Measurements from ENCODE around the gene NFIX. TPM values are rescaled to one million over a fixed set of nuclear protein-coding genes. Genes with fewer than 3 reads are reported as not detected.

Gene NFIX
- total and polyA plus RNA-seq, 2 donors from 2014 or later = 4.3 to 65.0 TPM

GRCh38 chr19:13069415-13070359 lies 74.4 kb downstream of the NFIX start:
- peaks cover 0 to 11% (median 4%) of the 10 kb centered on the region in 3 donors for H3K4me1 ChIP-seq (ENCODE audit: control insufficient read depth in 2 of 3, insufficient read depth in 2 of 3, low read depth in 1 of 3, low read length in 3 of 3)
- DNase-seq = no peak
- FAIRE-seq = no peak
- TF ChIP-seq, protein P1, sequence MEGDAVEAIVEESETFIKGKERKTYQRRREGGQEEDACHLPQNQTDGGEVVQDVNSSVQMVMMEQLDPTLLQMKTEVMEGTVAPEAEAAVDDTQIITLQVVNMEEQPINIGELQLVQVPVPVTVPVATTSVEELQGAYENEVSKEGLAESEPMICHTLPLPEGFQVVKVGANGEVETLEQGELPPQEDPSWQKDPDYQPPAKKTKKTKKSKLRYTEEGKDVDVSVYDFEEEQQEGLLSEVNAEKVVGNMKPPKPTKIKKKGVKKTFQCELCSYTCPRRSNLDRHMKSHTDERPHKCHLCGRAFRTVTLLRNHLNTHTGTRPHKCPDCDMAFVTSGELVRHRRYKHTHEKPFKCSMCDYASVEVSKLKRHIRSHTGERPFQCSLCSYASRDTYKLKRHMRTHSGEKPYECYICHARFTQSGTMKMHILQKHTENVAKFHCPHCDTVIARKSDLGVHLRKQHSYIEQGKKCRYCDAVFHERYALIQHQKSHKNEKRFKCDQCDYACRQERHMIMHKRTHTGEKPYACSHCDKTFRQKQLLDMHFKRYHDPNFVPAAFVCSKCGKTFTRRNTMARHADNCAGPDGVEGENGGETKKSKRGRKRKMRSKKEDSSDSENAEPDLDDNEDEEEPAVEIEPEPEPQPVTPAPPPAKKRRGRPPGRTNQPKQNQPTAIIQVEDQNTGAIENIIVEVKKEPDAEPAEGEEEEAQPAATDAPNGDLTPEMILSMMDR (IDR thresholded peaks at IDR 0.05; ENCODE audit: borderline replicate concordance, extremely low read depth, insufficient read depth) = no peak
- no peak overlapping the region for H3K27ac ChIP-seq (ENCODE audit: low read depth in 2 of 2, low read length in 2 of 2)
- peaks cover 0 to 5% (median 2%) of the 10 kb centered on the region in 3 donors for H3K36me3 ChIP-seq (ENCODE audit: control insufficient read depth in 2 of 3, insufficient read depth in 3 of 3, low read length in 3 of 3)
- no peak overlapping the region for H3K9ac ChIP-seq (ENCODE audit: low read length in 3 of 3)
- H3K4me3 ChIP-seq (ENCODE audit: low read length in 3 of 3) = no peak overlapping the region
- H3K27me3 ChIP-seq (ENCODE audit: control insufficient read depth, insufficient read depth, low read length) = no peaks in the 10 kb centered on the region
- intact Hi-C loops (cut with DNase I) = loop anchor here (10.0 kb wide), 1 partner anchor 95 kb away; no protein-coding TSS in a partner anchor
- H3K9me3 ChIP-seq (ENCODE audit: control insufficient read depth in 2 of 3, insufficient read depth in 1 of 3, low read length in 3 of 3) = no peaks in the 10 kb centered on the region

- no peak overlapping the region for H3K27ac ChIP-seq (ENCODE audit: low read depth in 2 of 2, low read length in 2 of 2)
- no peak for DNase-seq
- intact Hi-C loops (cut with DNase I) = no loop called here
These were observed 75.3 kb downstream of the NFIX start for GRCh38 chr19:13070425-13071140.

GRCh38 chr19:13071444-13072187 lies 76.3 kb downstream of the NFIX start:
- H3K4me1 ChIP-seq (ENCODE audit: control insufficient read depth in 2 of 3, insufficient read depth in 2 of 3, low read depth in 1 of 3, low read length in 3 of 3) = peaks cover 0 to 7% (median 4%) of the 10 kb centered on the region in 3 donors
- no peak overlapping the region for H3K4me3 ChIP-seq (ENCODE audit: low read length in 3 of 3)
- no peaks in the 10 kb centered on the region for H3K27me3 ChIP-seq (ENCODE audit: control insufficient read depth, insufficient read depth, low read length)
- no peaks in the 10 kb centered on the region for H3K9me3 ChIP-seq (ENCODE audit: control insufficient read depth in 2 of 3, insufficient read depth in 1 of 3, low read length in 3 of 3)
- intact Hi-C loops (cut with DNase I) = no loop called here
- H3K27ac ChIP-seq (ENCODE audit: low read depth in 2 of 2, low read length in 2 of 2) = no peak overlapping the region
- H3K9ac ChIP-seq (ENCODE audit: low read length in 3 of 3) = no peak overlapping the region
- no peak for FAIRE-seq
- no peak for DNase-seq
- peaks cover 0 to 5% (median 2%) of the 10 kb centered on the region in 3 donors for H3K36me3 ChIP-seq (ENCODE audit: control insufficient read depth in 2 of 3, insufficient read depth in 3 of 3, low read length in 3 of 3)
- TF ChIP-seq, protein P1 (IDR thresholded peaks at IDR 0.05; ENCODE audit: borderline replicate concordance, extremely low read depth, insufficient read depth) = no peak

More at GRCh38 chr19:13070425-13071140, 75.3 kb downstream of the NFIX start:
- H3K36me3 ChIP-seq (ENCODE audit: control insufficient read depth in 2 of 3, insufficient read depth in 3 of 3, low read length in 3 of 3) = peaks cover 0 to 5% (median 2%) of the 10 kb centered on the region in 3 donors
- no peak overlapping the region for H3K9ac ChIP-seq (ENCODE audit: low read length in 3 of 3)
- no peaks in the 10 kb centered on the region for H3K27me3 ChIP-seq (ENCODE audit: control insufficient read depth, insufficient read depth, low read length)
- H3K9me3 ChIP-seq (ENCODE audit: control insufficient read depth in 2 of 3, insufficient read depth in 1 of 3, low read length in 3 of 3) = no peaks in the 10 kb centered on the region
- TF ChIP-seq, protein P1 (IDR thresholded peaks at IDR 0.05; ENCODE audit: borderline replicate concordance, extremely low read depth, insufficient read depth) = no peak
- H3K4me3 ChIP-seq (ENCODE audit: low read length in 3 of 3) = no peak overlapping the region
- peaks cover 0 to 5% (median 4%) of the 10 kb centered on the region in 3 donors for H3K4me1 ChIP-seq (ENCODE audit: control insufficient read depth in 2 of 3, insufficient read depth in 2 of 3, low read depth in 1 of 3, low read length in 3 of 3)
- FAIRE-seq = no peak
